Uterus (tissue), 2 donors: ENCODE results near the gene KIF26A.

Source experiments
- POLR2A ChIP-seq, 2 donors: fragments of 450-650 bp; IDR thresholded peaks; one replicate each; pipeline ENCODE4 v1.6.1; 2016; ENCODE audit warnings: antibody characterized with exemption in 2 of 2, mild to moderate bottlenecking in 1 of 2, moderate library complexity in 1 of 2
- TF ChIP-seq, protein P1 (sequence below), 4 experiments: fragments of 200-600 bp in 2 of 4; fragments of 450-650 bp in 2 of 4; sonication (generic) in 2 of 4; IDR thresholded peaks; one replicate each; pipeline ENCODE4 v1.5.1; 2016 to 2019; ENCODE audit warnings: antibody characterized with exemption in 4 of 4, mild to moderate bottlenecking in 2 of 4, moderate library complexity in 1 of 4

DNA sequence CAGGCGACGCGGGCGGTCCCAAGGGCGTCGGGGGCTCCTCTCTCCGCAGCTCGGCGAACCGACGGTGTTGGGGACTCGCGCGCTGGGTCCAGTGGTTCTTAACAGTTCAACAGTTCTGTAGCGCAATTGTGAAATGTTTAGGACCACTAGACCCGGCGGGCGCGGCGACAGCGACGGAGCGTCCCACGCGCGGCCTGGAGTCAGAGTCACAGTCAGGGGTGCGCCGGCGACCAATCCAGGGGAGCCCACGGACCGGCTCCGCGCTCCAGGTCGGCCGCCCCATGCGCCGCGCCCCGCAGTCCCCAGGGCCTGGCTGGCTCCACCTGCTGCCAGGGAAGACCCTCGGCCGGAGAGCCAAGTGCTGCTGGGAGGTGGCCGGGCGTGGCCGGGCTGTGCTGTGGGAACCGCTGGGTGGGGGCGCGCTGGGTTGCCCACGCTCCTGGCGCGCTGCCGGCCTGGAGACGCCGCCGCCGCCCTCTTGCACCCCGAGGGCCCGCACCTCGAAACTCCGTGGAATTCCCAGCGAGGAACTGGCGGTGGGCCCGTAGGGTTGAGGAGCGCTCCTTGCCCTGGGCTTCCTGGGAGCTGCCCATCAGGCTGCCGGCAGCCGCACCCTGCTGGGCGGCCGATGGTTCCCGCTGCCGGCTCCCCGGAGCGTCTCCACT lies 20.9 kb upstream of the KIF26A start:
- TF ChIP-seq, protein P1, sequence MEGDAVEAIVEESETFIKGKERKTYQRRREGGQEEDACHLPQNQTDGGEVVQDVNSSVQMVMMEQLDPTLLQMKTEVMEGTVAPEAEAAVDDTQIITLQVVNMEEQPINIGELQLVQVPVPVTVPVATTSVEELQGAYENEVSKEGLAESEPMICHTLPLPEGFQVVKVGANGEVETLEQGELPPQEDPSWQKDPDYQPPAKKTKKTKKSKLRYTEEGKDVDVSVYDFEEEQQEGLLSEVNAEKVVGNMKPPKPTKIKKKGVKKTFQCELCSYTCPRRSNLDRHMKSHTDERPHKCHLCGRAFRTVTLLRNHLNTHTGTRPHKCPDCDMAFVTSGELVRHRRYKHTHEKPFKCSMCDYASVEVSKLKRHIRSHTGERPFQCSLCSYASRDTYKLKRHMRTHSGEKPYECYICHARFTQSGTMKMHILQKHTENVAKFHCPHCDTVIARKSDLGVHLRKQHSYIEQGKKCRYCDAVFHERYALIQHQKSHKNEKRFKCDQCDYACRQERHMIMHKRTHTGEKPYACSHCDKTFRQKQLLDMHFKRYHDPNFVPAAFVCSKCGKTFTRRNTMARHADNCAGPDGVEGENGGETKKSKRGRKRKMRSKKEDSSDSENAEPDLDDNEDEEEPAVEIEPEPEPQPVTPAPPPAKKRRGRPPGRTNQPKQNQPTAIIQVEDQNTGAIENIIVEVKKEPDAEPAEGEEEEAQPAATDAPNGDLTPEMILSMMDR (IDR thresholded peaks at IDR 0.05), result no peak
- no peak for TF ChIP-seq POLR2A (IDR thresholded peaks at IDR 0.05)
